Stimulated activated CD8-positive, alpha-beta memory T cell treated with anti-CD3 and anti-CD28 coated beads, Interleukin-15, amount 100 ng/mL, for 1 hour (primary cell): Measurements from ENCODE around the gene SALL4.
"Not testable (repeated sequence)": the region's sequence is repeated elsewhere in the genome, so short reads cannot be mapped to it uniquely, and the experiment has no call there.

Experiments
- DNase-seq: peaks from one replicate; pipeline ENCODE4 v3.0.0-alpha.2; 2020; ENCODE audit warnings: low read depth

SALL4 gene

GRCh38 chr20:51801122-51801822 is 1.0 kb downstream of the SALL4 start:
- no peak for DNase-seq

- no peak for DNase-seq
Measured at GRCh38 chr20:51800872-51801121, 1.5 kb downstream of the SALL4 start.

GRCh38 chr20:51800060-51800871 is 2.1 kb downstream of the SALL4 start:
- DNase-seq: peak; percentile 17

DNA sequence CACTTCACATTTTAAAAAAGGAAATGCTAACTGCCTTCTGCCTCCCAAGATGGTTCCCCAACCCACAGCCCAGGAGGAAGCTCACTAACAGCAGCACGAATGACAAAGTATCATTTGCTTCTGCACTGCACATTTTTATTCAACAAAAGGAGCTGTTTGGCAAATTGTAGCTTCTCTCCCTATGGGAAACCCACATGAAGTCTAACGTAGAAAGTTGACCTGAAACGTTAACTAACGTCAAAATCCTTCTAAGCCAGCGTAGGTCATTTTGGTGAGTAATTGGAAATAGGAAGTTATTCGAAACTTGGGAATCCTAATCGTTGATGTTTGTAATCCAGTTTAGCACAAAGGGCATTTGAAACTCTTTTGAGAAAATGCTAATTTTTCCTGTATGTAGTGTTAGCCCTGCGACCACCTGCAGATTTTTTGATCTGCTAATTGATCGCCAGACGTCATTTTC is 2.9 kb downstream of the SALL4 start:
- no peak for DNase-seq

- no peak for DNase-seq
Measured at GRCh38 chr20:51797357-51798025, 4.8 kb downstream of the SALL4 start.

- DNase-seq: no peak
Measured at GRCh38 chr20:51796340-51796739, 6.0 kb downstream of the SALL4 start.

DNA sequence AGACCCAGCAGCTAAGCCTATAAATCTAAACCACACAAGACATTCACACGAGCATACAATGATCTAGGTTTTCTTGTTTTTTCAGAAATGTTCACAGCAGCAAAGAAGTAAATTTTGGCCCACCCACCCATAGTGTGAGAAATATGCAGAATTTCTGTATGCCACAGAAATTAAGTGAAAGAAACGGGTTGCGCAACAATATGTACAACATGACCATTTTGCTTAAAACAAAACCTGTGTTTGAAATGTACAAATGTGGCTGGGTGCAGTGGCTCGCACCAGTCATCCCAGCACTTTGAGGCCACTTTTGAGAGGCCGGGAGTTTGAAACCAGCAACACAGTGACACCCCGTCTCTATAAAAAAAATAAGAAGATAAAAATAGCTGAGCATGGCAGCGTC is 9.4 kb downstream of the SALL4 start:
- no peak for DNase-seq

- no peak for DNase-seq
Measured at GRCh38 chr20:51791626-51792025, 10.7 kb downstream of the SALL4 start.

DNA sequence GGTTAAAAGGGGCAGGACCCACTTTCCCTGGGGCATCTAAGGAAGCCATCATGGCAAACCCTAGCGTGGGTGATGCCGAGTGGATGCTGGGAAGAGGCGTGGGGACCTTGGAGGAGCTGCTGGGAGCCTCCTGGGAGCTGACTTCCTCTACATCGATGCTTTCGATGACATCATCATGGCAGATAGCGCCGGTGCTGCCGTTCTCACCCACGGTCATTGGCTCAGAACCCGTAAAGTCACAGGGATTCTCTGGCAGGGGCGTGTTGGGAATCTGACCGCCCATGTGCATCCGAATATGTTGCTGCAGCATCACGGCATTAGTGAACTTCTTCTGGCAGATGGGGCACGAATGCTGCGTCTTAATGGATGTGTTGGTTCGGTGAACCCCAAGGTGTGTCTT is 12.1 kb downstream of the SALL4 start:
- no peak for DNase-seq

DNA sequence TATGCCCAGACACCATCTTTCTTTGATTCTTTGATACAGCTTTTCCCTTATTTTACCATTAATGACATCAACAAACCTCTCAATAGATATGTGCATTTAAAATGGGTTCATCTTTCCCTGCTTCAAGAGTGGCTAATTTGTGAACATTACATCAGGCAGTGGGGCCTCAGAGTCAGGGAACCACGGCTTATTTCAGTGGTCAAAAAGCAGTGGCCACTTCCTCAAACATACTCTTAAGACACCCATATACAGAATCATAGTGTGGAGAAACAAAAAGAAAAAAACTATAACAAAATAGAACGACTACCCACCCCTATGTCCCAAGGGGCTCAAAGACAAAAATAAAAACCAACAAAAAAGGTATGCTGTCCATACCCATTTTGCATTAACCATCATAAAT is 12.9 kb downstream of the SALL4 start:
- DNase-seq: no peak

DNA sequence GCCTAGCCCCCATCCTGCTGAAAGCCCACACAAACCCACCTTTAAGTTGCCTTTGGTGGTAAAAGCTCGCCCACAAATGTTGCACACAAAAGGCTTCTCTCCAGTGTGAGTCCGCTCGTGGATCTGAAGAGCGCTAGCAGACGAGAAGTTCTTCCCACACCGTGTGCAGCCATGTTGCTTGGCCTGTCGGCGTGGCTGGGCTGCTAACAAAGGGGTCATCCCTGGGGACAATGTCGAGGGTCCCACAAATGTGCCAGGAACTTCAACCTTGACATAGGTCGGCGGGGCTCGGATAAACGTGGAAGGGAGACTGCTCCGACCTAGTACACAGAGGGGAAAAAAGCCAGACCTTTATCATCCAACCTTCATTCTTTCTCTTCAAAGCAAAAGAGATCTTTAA is 13.5 kb downstream of the SALL4 start:
- DNase-seq: no peak

GRCh38 chr20:51784299-51784698 is 18.0 kb downstream of the SALL4 start:
- DNase-seq: no peak

DNA sequence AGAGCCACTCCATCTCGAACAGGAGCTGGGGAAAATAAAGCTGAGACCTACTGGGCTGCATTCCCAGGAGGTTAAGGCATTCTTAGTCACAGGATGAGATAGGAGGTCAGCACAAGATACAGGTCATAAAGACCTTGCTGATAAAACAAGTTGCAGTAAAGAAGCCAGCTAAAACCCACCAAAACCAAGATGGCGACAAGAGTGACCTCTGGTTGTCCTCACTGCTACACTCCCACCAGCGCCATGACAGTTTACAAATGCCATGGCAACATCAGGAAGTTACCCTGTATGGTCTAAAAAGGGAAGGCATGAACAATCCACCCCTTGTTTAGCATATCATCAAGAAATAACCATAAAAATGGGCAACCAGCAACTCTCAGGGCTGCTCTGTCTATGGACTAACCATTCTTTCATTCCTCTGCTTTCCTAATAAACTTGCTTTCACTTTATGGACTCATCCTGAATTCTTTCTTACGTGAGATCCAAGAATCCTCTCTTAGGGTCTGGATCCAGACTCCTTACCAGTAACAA is 24.0 kb downstream of the SALL4 start:
- not testable (repeated sequence) for DNase-seq

DNA sequence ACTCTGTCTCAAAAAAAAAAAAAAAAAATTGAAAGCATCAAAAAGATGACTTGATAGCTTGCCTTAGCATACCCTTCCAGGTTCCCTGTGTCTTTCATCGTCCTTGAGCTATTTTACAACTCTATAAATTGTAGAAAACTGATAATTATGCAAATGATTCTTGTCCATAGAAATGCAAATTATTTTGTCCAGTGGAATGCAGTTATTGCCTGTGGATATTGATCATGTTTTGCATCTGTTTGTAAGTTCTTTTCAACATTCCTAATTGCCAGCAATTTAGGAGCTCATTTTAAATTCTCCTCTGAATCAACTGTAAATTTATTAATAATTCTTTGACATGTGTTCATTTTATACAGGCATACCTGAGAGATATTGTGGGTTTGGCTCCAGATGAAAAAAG is 27.1 kb downstream of the SALL4 start:
- DNase-seq: no peak

- DNase-seq: no peak
Measured at GRCh38 chr20:51772236-51772635, 30.1 kb downstream of the SALL4 start.

GRCh38 chr20:51769976-51770615 is 32.2 kb downstream of the SALL4 start:
- DNase-seq: no peak

DNA sequence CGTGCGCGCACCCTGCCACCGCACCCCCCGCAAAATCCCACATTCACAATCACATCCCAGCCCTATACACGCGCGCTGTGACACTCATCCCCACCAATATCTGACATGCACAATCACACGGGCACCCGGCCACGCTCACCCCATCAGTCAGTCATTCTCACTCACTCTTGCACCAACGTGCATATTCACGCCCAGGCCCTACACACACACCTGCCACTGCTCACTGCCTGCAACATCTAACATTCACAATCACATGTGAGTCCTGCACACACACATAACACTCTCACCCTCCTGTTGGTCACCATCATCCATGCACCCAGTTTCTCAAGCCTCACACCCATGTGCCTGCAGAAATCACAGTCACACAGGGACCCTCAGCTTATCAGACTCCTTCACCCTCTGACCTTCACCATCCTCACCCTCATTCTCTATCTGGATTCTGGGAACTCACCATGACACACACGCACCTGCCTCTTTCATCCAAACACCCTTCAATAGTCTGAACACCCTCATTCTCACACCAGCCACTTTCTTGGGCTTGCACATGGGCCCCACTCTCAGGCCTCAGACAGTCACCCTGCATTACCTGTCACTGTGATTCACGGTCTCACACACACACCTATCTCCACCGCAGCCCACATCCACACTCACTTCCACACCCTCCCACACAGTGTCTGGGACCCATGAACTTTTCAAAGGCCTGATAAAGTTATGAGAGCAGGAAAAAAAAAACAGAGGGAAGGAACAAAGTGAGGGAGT is 33.4 kb downstream of the SALL4 start:
- DNase-seq: no peak

- no peak for DNase-seq
Measured at GRCh38 chr20:51767867-51768758, 34.2 kb downstream of the SALL4 start, which contains the start of gene ATP9A. ATP9A (minus strand) TSS chr20:51768390; CDS start chr20:51768369, 21 bp downstream.

DNA sequence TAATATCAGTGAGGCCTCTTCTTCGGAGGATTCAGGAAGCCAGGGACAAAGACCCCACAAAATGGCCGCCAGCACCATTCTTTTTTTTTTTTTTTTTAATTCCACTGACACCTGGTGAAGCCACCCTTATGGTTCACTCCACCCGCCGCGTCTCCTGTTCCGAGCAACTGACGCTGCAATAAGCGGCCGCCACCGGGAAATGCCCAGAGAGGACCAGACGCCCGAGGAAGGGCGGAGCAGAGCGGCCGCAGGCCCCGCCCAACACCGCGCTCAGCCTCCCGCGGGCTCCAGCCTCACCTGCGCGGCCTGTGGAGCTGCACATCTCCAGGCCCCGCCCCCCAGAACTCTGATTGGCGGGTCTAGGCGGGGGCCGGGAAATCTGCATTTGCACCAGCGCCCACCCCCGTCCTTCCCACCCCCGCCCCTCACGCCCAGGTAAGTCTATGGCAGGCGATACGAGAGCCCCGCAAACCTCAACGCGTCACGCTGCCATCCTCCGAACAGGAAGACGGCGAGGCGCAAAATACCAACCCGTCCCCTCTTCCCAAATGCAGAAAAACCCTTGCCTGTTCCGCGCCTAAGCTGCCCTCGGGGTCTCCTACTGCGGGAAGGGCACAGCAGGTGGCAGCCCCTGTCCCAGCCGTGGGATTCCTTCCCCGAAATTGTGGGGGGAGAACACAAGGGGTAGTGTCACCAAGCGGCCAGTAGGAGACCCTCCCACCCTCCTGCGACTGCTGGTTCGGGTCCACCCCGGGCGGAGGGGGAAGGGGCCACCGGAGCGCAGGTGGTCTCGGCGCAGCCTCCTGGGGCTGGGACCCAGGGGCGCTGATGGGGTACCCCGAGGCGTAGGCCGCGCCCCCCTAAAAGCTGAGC is 35.1 kb downstream of the SALL4 start:
- DNase-seq: no peak

DNA sequence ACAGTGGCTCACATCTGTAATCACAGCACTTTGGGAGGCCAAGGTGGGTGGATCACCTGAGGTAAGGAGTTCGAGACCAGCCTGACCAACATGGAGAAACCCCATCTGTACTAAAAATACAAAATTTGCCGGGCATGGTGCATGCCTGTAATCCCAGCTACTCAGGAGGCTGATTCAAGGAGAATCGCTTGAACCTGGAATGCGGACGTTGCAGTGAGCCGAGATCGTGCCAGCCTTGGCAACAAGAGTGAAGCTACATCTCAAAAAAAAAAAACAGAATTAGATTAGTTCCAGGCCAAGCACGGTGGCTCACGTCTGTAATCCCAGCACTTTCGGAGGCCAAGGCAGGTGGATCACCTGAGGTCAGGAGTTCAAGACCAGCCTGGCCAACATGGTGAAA is 36.9 kb downstream of the SALL4 start:
- not testable (repeated sequence) for DNase-seq
